ENCODE measurements around the gene ABCA6. TPM values are rescaled to one million over a fixed set of nuclear protein-coding genes. Genes with fewer than 3 reads are reported as not detected.

The ABCA6 gene
- polyA plus RNA-seq, 1 experiment, result 0.22 TPM

- no peak overlapping the region for H3K4me3 ChIP-seq (ENCODE audit: low read depth, low read length)
- no peaks in the 10 kb centered on the region; the same call in 1 of the 2 replicates for H3K27me3 ChIP-seq (ENCODE audit: control insufficient read depth, insufficient read depth, low read length)
- no peak for TF ChIP-seq CTCF (IDR thresholded peaks at IDR 0.05; ENCODE audit: insufficient read depth, low read depth, low read length)
- no peak for DNase-seq (ENCODE audit: low read depth)
- CTCF ChIA-PET, result no interaction called here
- no peaks in the 10 kb centered on the region for H3K36me3 ChIP-seq (ENCODE audit: control insufficient read depth, insufficient read depth, low read length)
- POLR2A ChIA-PET, result no interaction called here
Measured at GRCh38 chr17:69069226-69069750, 72.4 kb downstream of the ABCA6 start.

GRCh38 chr17:69067274-69068047, 74.2 kb downstream of the ABCA6 start:
- CTCF ChIA-PET, result no interaction called here

GRCh38 chr17:69066482-69066881, 75.2 kb downstream of the ABCA6 start:
- H3K27me3 ChIP-seq (ENCODE audit: control insufficient read depth, insufficient read depth, low read length), result no peaks in the 10 kb centered on the region; the same call in 1 of the 2 replicates
- no peak for TF ChIP-seq CTCF (IDR thresholded peaks at IDR 0.05; ENCODE audit: insufficient read depth, low read depth, low read length)
- H3K4me3 ChIP-seq (ENCODE audit: low read depth, low read length), result no peak overlapping the region
- no peak for DNase-seq (ENCODE audit: low read depth)
- no peaks in the 10 kb centered on the region for H3K36me3 ChIP-seq (ENCODE audit: control insufficient read depth, insufficient read depth, low read length)
- ChIA-PET CTCF (no interaction called here), POLR2A (no interaction called here)

More at GRCh38 chr17:69067274-69068047, 74.2 kb downstream of the ABCA6 start:
- Histone ChIP-seq H3K36me3 (ENCODE audit: control insufficient read depth, insufficient read depth, low read length) (no peaks in the 10 kb centered on the region), H3K27me3 (ENCODE audit: control insufficient read depth, insufficient read depth, low read length) (no peaks in the 10 kb centered on the region; the same call in 1 of the 2 replicates), H3K4me3 (ENCODE audit: low read depth, low read length) (no peak overlapping the region)
- no peak for TF ChIP-seq CTCF (IDR thresholded peaks at IDR 0.05; ENCODE audit: insufficient read depth, low read depth, low read length)
- POLR2A ChIA-PET, result no interaction called here
- no peak for DNase-seq (ENCODE audit: low read depth)

GRCh38 chr17:69065113-69065512, 76.6 kb downstream of the ABCA6 start:
- H3K4me3 ChIP-seq (ENCODE audit: low read depth, low read length), result no peak overlapping the region
- DNase-seq (ENCODE audit: low read depth), result no peak
- ChIA-PET POLR2A (no interaction called here), CTCF (no interaction called here)
- H3K36me3 ChIP-seq (ENCODE audit: control insufficient read depth, insufficient read depth, low read length), result no peaks in the 10 kb centered on the region
- no peaks in the 10 kb centered on the region for H3K27me3 ChIP-seq (ENCODE audit: control insufficient read depth, insufficient read depth, low read length)
- TF ChIP-seq CTCF (IDR thresholded peaks at IDR 0.05; ENCODE audit: insufficient read depth, low read depth, low read length), result no peak

GRCh38 chr17:69064476-69064875, 77.2 kb downstream of the ABCA6 start:
- H3K27me3 ChIP-seq (ENCODE audit: control insufficient read depth, insufficient read depth, low read length), result no peaks in the 10 kb centered on the region
- CTCF ChIA-PET, result no interaction called here
- no peak for DNase-seq (ENCODE audit: low read depth)
- no peak overlapping the region for H3K4me3 ChIP-seq (ENCODE audit: low read depth, low read length)
- POLR2A ChIA-PET, result no interaction called here
- no peaks in the 10 kb centered on the region for H3K36me3 ChIP-seq (ENCODE audit: control insufficient read depth, insufficient read depth, low read length)
- TF ChIP-seq CTCF (IDR thresholded peaks at IDR 0.05; ENCODE audit: insufficient read depth, low read depth, low read length), result no peak

Data from BJ (cell line).